Measurements from ENCODE around the gene PRKAB1. TPM values are rescaled to one million over a fixed set of nuclear protein-coding genes. Genes with fewer than 3 reads are reported as not detected.

Gene PRKAB1
- total RNA-seq, 1 donor from 2014 or later, result 41.2 TPM

DNA sequence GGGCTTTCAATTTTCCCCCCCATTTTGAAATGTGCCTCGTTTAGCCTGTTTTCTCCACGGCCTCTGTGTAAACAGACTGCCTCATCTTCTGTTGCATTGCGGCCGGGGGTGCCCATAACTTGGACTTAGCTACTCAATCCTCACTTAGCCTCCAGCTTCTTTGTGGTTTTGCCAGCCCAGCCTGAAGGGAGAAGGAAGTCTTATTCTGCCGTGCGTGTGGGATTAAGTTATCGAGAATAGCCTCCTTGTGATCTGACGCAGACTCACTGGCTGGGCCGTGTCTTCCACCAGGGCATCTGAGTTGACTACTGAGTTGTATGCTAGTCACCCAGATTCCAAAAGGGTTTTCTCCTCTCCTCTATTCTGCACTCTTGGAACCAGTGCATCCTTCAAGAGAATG is 8.1 kb downstream of the PRKAB1 start:
- no peaks in the 10 kb centered on the region for H3K27me3 ChIP-seq
- intact Hi-C loops (cut with DNase I), result no loop called here
- no peak for DNase-seq (ENCODE audit: low spot score in 2 of 2)
- peaks cover 71 to 99% of the 10 kb centered on the region in 2 donors for H3K36me3 ChIP-seq
- TF ChIP-seq, protein P1, sequence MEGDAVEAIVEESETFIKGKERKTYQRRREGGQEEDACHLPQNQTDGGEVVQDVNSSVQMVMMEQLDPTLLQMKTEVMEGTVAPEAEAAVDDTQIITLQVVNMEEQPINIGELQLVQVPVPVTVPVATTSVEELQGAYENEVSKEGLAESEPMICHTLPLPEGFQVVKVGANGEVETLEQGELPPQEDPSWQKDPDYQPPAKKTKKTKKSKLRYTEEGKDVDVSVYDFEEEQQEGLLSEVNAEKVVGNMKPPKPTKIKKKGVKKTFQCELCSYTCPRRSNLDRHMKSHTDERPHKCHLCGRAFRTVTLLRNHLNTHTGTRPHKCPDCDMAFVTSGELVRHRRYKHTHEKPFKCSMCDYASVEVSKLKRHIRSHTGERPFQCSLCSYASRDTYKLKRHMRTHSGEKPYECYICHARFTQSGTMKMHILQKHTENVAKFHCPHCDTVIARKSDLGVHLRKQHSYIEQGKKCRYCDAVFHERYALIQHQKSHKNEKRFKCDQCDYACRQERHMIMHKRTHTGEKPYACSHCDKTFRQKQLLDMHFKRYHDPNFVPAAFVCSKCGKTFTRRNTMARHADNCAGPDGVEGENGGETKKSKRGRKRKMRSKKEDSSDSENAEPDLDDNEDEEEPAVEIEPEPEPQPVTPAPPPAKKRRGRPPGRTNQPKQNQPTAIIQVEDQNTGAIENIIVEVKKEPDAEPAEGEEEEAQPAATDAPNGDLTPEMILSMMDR (IDR thresholded peaks at IDR 0.05), result no peak
- H3K4me3 ChIP-seq, result no peak overlapping the region
- no peak overlapping the region for H3K27ac ChIP-seq
- H3K9me3 ChIP-seq, result no peaks in the 10 kb centered on the region
- no peaks in the 10 kb centered on the region for H3K4me1 ChIP-seq

DNA sequence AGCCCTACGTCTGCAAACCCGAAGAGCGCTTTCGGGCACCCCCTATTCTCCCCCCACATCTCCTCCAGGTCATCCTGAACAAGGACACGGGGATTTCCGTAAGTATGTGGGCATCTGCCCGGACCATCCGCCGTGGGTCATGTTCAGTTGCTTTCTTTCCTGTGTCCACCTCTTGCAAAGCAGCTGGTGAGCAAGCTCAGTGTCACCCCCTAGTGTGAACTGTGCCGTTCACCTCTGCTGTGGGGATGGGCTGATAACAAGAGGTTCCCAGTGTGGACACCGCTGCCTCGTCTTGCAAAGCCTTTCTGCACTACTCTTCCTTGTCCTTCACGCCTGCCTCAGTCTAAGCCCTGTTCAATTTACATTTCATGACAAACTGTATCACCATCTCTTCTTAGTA is 8.6 kb downstream of the PRKAB1 start:
- Histone ChIP-seq H3K27me3 (no peaks in the 10 kb centered on the region), H3K4me3 (no peak overlapping the region), H3K27ac (no peak overlapping the region), H3K36me3 (peaks cover 74 to 99% of the 10 kb centered on the region in 2 donors), H3K9me3 (no peaks in the 10 kb centered on the region), H3K4me1 (no peaks in the 10 kb centered on the region)
- DNase-seq (ENCODE audit: low spot score in 2 of 2), result no peak
- TF ChIP-seq, protein P1 (IDR thresholded peaks at IDR 0.05), result no peak
- intact Hi-C loops (cut with DNase I), result no loop called here

DNA sequence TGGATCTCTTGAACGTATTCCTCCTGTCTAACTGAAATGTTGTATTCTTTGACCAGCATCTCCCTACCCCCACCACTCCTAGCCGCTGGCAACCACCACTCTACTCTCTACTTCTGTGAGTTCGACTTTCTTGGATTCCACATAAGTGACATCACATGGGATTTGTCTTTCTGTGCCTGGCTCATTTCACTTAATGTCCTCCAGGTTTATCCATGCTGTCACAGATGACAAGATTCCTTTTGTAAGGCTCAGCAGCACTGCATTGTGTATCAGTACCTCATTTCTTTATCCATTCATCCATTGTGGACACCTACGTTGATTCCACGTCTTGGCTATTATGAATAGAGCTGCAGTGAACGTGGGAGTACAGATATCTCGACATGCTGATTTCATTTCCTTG is 10.5 kb downstream of the PRKAB1 start:
- H3K36me3 ChIP-seq, result peaks cover 64 to 86% of the 10 kb centered on the region in 2 donors
- TF ChIP-seq, protein P1 (IDR thresholded peaks at IDR 0.05), result no peak
- no peaks in the 10 kb centered on the region for H3K9me3 ChIP-seq
- no peak overlapping the region for H3K27ac ChIP-seq
- no peak for DNase-seq (ENCODE audit: low spot score in 2 of 2)
- intact Hi-C loops (cut with DNase I), result no loop called here
- H3K27me3 ChIP-seq, result no peaks in the 10 kb centered on the region
- no peak overlapping the region for H3K4me3 ChIP-seq
- peaks cover 0 to 3% of the 10 kb centered on the region in 2 donors for H3K4me1 ChIP-seq

DNA sequence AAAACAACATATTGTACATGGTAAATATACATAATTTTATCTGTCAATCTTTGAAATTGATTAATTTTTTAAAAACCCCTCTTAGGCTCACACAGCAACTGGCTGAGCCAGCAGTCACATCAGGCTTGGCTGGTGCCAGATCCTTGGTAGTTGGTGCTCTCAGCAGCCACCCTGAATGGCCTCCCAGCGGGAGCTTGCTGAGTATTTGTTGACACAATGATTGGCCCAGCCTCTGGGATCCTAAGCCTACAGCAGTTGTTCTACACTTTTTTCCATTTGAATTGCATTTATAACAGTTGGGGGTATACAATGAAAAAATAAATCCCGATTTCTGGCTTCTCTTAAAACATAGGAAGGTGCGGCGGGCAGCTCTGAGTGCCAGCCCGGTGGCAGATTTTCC is 11.1 kb downstream of the PRKAB1 start:
- H3K36me3 ChIP-seq, result peaks cover 64 to 80% of the 10 kb centered on the region in 2 donors
- DNase-seq (ENCODE audit: low spot score in 2 of 2), result no peak
- intact Hi-C loops (cut with DNase I), result no loop called here

DNA sequence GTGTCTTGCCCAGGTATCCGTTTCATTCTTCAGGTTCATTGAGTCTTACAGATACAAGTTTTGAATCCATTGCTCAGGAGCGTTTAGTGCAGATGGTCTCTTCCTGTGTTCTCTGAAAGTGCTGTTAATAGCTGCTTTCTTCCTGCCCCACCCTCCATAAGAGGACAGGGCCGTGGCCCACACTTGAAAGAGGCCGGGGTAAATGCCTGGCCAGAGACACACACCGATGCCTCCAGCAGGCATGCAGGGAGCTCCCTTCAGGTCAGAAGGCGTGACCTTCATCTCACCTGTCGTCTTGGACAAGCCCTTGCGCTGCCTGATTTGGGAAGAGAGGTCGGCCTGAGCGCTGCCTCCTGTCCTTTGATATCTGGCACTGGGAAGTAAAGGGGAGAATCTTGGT is 11.6 kb downstream of the PRKAB1 start:
- Histone ChIP-seq H3K27me3 (no peaks in the 10 kb centered on the region), H3K36me3 (peaks cover 60 to 76% of the 10 kb centered on the region in 2 donors), H3K4me1 (peaks cover 0 to 3% of the 10 kb centered on the region in 2 donors), H3K9me3 (no peaks in the 10 kb centered on the region), H3K4me3 (no peak overlapping the region), H3K27ac (no peak overlapping the region)
- intact Hi-C loops (cut with DNase I), result no loop called here
- TF ChIP-seq, protein P1 (IDR thresholded peaks at IDR 0.05), result no peak
- DNase-seq (ENCODE audit: low spot score in 2 of 2), result no peak

More for the DNA sequence above, 11.1 kb downstream of the PRKAB1 start:
- peaks cover 0 to 3% of the 10 kb centered on the region in 2 donors for H3K4me1 ChIP-seq
- H3K27ac ChIP-seq, result no peak overlapping the region
- no peaks in the 10 kb centered on the region for H3K27me3 ChIP-seq
- no peaks in the 10 kb centered on the region for H3K9me3 ChIP-seq
- TF ChIP-seq, protein P1 (IDR thresholded peaks at IDR 0.05), result no peak
- H3K4me3 ChIP-seq, result no peak overlapping the region

DNA sequence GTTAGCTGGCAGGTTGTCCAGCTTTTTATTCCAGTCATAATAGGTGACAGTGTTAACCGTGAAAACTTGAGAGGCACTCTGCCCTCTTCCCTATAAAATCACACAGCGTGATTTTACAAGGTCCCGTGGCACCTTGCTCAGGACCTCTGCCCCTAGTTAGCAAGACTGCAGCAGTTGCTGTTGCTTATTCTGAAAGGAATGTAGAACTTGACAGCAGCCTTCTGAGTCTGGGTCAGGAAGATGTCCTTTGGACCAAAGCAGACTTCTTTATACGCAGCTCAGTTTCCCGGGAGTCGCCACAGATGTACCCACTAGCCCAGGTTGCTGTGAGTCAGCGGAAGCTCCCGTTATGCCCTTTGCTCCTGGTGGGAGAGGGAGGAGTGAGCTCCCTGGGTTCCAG is 13.2 kb downstream of the PRKAB1 start:
- H3K36me3 ChIP-seq, result peaks cover 51 to 59% of the 10 kb centered on the region in 2 donors
- no peaks in the 10 kb centered on the region for H3K27me3 ChIP-seq
- no peak overlapping the region for H3K4me3 ChIP-seq
- intact Hi-C loops (cut with DNase I), result no loop called here
- TF ChIP-seq, protein P1 (IDR thresholded peaks at IDR 0.05), result no peak
- no peaks in the 10 kb centered on the region for H3K9me3 ChIP-seq
- no peak overlapping the region for H3K27ac ChIP-seq
- H3K4me1 ChIP-seq, result peaks cover 0 to 3% of the 10 kb centered on the region in 2 donors
- no peak for DNase-seq (ENCODE audit: low spot score in 2 of 2)

Data from ascending aorta (tissue), 2 donors.